NCI-H748 (cell line): ENCODE results near the gene KLHDC9.
"Not testable (repeated sequence)": the region's sequence is repeated elsewhere in the genome, so short reads cannot be mapped to it uniquely, and the experiment has no call there.

Experiments
- DNase-seq: peaks from one replicate; lab custom pipeline; 2025; ENCODE audit not compliant: unreplicated experiment; lab: John Stamatoyannopoulos, UW

KLHDC9 gene, protein sequence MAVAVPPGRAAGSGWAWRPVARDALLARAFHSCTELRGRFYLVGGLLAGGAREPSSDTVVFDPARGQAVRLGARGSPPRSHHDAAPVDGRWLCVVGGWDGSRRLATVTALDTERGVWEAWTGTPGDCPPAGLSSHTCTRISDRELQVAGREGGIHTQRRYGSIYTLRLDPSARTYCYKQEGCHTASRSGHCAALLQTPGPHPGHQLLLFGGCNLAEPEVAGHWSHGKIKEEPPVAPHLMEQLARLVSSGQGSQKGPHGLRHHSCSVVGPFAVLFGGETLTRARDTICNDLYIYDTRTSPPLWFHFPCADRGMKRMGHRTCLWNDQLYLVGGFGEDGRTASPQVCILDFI

DNA sequence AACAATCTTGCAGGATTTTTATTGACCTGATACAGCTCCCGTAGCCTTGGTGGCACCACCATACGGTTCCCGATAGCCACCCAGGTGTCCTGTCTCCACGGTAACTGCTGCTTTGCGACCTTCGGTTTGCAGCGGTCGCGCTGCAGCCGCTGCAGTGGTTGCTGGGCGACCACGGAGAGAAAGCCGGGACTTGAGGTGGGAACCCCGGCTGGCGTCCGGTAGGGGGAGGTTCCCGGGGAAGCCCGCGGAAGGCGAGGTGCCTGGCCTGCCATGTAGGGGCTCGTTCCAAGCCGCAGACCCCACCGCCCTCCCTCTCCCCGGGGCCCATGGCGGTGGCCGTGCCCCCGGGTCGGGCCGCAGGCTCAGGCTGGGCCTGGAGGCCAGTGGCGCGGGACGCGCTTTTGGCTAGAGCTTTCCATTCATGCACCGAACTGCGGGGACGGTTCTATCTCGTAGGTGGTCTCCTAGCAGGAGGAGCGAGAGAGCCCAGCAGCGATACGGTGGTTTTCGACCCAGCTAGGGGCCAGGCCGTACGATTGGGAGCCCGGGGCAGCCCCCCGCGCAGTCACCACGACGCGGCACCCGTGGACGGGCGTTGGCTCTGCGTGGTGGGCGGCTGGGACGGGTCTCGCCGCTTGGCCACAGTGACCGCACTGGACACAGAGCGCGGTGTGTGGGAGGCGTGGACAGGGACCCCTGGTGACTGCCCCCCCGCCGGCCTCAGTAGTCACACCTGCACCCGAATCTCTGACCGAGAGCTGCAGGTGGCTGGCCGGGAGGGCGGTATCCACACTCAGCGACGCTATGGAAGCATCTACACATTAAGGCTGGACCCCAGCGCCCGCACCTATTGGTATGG lies at the start of gene KLHDC9:
KLHDC9 (plus strand) TSS at position 152 of the 859 bp plus-strand sequence; CDS start at position 327, 175 bp downstream.
- DNase-seq, result peak; percentile 94

- DNase-seq, result no peak
These were observed 49.0 kb upstream of the KLHDC9 start for GRCh38 chr1:161048949-161049722.

DNA sequence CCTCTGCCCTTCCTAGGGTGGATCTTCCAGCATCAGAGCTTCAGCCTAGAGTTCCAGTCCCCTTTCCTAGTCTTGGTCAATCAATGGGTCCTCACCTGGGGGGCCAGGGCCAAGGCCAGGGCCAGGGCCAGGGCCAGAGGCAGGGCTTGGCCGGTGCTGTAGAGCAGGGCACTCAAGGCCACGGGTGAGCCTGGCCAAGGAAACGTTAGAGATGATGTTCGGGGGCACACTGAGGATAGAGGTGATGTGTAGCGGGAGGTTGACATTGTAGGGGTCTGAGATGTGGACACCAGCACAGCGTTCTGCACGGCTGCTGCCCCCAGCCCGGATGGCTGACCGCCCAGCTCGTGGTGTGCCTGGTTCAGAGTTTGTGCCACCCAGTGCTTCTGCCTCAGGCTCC lies 46.9 kb upstream of the KLHDC9 start:
- no peak for DNase-seq

DNA sequence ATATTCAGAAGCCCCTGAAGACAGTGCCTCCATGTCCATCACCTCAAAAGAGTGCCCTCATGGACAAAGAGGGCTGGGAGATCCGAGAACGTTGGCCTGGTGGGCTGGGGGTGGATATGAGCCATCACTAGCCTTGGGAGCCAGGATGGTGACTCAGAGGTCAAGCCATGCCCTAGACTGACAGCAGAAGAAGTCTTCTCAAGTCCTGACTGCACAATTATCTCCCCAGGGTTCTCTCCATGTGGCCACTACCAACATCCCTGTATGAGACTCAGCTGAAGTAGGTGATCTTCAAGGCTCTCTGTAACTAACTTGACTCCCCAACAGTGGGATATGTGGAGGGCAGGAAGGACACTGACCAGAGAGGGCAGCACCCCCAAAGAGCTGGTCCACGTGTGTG lies 45.3 kb upstream of the KLHDC9 start:
- no peak for DNase-seq

DNA sequence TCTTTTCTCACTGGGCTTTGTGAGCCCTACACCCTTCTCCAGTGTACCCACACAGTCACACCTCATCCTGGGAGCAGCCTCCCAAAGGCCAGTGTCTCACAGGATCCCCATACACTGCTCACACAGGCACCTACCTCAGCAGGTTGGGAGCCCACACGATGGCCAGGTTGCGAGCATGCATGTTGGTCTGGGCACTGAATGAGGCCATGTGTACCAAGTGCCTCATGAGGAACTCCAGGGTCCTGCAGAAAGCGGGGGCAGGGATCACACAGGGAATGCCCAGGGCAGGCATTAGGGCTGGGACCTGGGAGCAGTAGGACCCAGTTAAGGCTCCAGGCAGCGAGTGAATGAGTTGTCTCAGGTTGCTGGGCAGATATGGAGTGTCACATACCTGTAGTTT lies 43.9 kb upstream of the KLHDC9 start:
- no peak for DNase-seq

GRCh38 chr1:161054805-161055204 lies 43.4 kb upstream of the KLHDC9 start:
- no peak for DNase-seq

DNA sequence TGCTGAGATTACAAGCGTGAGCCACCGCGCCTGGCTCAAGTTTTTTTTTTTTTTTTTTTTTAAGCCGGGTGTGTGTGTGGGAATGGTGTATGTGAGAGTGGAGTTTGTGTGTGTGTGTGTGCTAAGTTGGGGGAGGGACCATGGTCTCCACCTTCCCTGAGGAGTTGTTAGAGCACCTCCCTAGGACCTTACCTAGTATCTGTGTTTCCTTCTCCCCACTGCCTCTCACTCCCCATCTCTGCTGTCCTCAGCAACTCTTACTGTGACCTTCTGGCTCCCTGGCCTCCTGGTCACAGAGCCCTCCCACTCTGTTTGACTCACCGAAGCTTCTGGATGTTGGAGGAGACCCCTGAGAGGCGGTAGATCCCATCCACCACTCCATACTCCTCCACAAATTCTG lies 38.9 kb upstream of the KLHDC9 start:
- no peak for DNase-seq

DNA sequence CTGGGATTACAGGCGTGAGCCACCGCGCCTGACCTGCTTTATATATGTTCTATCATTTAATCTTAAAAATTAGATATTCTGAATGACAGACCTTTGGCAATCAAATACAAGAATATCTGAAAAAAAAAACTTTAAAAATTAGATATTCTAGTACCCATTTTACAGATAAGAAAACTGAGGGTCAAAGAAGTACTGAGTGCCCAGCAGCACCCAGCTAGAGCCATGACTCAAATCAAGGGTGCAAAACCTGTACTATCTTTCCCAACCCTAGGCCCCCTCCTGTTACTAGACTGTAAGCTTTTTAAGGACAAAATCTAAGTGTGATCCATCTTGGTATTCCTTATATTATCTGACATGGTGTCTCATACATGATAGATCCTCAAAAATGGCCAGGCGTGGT lies 36.7 kb upstream of the KLHDC9 start:
- DNase-seq, result no peak

DNA sequence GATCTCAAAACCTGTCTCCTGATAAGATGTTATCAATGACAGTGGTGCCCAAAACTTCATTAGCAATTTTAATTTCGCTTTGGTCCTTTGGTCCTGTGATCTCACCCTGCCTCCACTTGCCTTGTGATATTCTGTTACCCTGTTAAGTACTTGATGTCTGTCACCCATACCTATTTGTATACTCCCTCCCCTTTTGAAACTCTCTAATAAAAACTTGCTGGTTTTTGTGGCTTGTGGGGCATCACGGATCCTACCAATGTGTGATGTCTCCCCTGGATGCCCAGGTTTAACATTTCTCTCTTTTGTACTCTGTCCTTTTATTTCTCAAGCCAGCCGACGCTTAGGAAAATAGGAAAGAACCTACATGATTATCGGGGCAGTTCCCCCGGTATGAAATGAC lies 34.2 kb upstream of the KLHDC9 start:
- not testable (repeated sequence) for DNase-seq

DNA sequence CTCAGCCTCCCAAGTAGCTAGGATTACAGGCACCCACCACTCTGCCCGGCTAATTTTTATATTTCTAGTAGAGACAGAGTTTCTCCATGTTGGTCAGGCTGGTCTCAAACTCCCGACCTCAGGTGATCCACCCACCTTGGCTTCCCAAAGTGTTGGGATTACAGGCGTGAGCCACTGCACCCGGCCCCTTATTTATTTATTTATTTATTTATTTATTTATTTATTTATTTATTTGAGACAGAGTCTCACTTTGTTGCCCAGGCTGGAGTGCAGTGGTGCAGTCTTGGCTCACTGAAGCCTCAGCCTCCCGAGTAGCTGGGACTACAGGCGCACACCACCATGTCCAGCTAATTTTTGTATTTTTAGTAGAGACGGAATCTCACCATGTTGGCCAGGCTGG lies 32.5 kb upstream of the KLHDC9 start:
- not testable (repeated sequence) for DNase-seq

- DNase-seq, result no peak
These were observed 31.5 kb upstream of the KLHDC9 start for GRCh38 chr1:161066694-161067093.

DNA sequence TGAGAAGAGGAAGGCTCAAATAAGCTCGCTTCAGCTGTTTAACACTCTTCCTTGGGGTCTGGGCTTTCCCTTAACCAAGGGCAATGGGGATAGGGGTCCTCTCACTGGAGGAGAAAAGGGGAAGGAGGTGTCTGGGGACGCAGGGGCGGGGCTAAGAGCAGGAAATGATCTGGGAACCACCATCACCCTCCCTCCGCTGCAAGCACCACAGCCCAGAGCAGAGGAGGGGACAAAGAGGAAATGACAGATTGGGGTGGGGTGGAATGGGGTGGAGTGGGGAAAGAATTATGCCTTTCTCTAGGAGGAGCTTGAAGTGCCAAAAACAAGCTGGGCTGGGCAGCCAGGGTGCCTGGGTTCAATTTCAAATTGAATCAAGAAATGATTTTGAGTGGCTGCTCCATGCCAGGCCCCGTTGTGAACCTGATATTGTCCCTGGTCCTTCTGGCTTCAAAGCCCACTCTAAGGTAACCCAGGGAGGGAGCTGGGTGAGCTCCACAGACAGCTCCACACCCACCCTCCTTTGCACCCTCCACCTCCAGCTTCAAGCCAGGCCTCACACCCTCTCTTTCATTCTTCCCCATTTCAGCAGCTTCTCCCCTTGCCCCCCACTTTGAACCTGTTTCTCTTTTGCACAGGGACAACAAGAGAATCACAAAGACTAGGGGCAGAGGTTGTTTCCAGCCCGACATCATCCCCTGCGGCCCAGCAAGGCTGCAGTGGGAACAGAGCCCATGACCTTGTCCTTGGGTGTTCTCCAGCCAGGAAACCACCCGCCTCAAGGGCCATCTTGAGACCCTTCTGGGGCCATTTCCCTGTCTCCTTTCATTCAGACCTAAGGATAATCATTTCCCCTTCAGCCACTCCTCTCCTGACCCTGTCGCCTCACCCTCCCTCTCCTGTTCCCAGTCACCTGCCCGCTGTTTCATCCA lies 29.6 kb upstream of the KLHDC9 start:
- DNase-seq, result no peak

GRCh38 chr1:161069241-161069640 lies 28.9 kb upstream of the KLHDC9 start:
- DNase-seq, result no peak

DNA sequence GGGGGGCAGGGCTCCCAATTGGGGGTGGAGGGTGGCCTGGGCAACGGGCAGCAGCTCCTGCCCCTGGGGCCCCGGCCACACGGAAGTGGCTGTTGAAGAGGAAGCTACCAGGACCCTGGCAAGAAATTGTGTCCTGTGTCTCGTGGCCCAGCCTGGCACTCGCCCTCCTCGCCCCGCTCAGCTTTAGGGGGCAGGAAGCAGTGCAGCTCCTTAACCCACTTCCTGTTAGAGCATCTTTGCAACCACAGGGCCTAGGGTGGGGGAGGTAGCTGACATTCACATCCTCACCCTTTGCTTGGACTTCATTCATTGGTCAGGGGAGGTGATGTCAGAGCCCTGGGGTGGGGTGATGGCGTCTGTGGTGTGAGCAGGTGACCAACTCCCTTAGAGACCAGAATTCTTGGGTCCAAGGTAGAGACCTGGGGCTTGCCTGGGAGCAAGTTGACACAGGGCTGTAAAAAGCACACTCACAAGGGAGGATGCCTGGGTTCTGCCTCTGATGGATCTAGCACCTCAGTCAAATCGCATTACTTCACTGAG lies 28.4 kb upstream of the KLHDC9 start, which contains the start of gene ARHGAP30:
ARHGAP30 (minus strand) TSS at position 161 of the 540 bp plus-strand sequence. CDS start 267 bp downstream, outside the sequence.
- no peak for DNase-seq

DNA sequence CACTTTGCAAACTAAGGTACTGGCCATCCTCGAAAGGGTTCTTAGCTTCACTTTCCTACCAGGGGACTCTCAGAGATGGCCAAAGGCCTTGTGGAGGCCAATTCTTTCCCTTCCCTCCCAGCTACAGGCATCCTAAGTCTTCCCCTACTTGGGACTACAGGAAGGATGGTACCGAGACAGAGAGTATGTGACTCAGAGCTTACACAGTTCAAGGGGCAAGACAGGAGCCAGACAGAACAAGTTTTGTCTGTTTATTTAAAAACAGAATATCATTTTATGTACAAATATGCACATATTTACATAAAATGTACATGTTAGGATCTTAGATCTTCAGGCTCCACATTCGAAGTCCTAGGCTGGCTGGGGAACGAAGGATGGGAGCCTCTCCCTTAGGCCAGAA lies 27.4 kb upstream of the KLHDC9 start:
- no peak for DNase-seq

DNA sequence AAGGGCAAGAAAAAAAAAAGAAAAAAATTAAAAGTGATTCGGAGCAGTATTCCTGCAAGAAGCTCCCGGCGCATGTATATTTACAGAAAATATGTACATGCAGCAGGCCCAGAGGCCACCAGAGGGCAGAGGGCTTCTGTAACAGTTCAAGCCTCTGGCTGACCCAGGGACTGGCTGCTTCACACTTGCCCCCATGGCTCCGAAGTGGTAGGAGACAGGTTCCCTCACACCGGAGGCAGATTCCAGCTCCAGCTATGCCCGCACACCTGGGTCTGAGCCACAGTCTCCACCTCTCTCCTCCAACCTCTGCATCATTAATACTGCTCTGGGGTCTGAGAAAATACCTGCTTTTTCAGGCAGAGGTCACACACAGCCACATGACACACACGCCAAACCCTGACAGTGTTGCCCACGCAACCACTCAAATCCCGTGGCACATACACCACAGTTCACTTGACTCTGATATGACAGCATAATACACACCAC lies 26.2 kb upstream of the KLHDC9 start:
- DNase-seq, result no peak

GRCh38 chr1:161072751-161073449 lies 25.3 kb upstream of the KLHDC9 start:
- DNase-seq, result no peak

GRCh38 chr1:161073474-161074121 lies 24.6 kb upstream of the KLHDC9 start:
- no peak for DNase-seq
